Endothelial cell (in vitro differentiated cells): Measurements from ENCODE around the gene KLC3. TPM values are rescaled to one million over a fixed set of nuclear protein-coding genes. Genes with fewer than 3 reads are reported as not detected.

Experiments
- DNase-seq: peaks from one replicate; pipeline ENCODE4 v3.0.0; 2021; ENCODE audit warnings: low spot score
- H3K27ac Mint-ChIP-seq: one replicate; pipeline ENCODE4 v1.8.0; 2021; ENCODE audit warnings: mixed read lengths, inconsistent platforms; ENCODE audit not compliant: unreplicated experiment
- H3K27me3 Mint-ChIP-seq: one replicate; pipeline ENCODE4 v1.8.0; 2021; ENCODE audit warnings: mild to moderate bottlenecking, moderate library complexity, mixed read lengths, inconsistent platforms; ENCODE audit not compliant: unreplicated experiment
- H3K36me3 Mint-ChIP-seq: one replicate; pipeline ENCODE4 v1.8.0; 2021; ENCODE audit warnings: mild to moderate bottlenecking, low read depth, mixed read lengths, inconsistent platforms; ENCODE audit not compliant: unreplicated experiment
- H3K4me1 Mint-ChIP-seq: one replicate; pipeline ENCODE4 v1.8.0; 2021; ENCODE audit warnings: mild to moderate bottlenecking, mixed read lengths, inconsistent platforms; ENCODE audit not compliant: unreplicated experiment
- H3K4me3 Mint-ChIP-seq: one replicate; pipeline ENCODE4 v1.8.0; 2021; ENCODE audit warnings: mild to moderate bottlenecking, mixed read lengths, inconsistent platforms; ENCODE audit not compliant: unreplicated experiment
- H3K9me3 Mint-ChIP-seq: one replicate; pipeline ENCODE4 v1.8.0; 2021; ENCODE audit warnings: mixed read lengths, inconsistent platforms; ENCODE audit not compliant: unreplicated experiment
- CTCF ChIP-seq: fragments of 200-600 bp; sonication (generic); IDR thresholded peaks from one replicate; pipeline ENCODE4 v1.5.0; 2021; ENCODE audit warnings: antibody characterized with exemption; ENCODE audit not compliant: unreplicated experiment
- total RNA-seq: library from RNA; stranded (reverse); fragmentation: NEBNext Ultra II Directional; extraction: Animal tissue kit (Norgen Biotek cat#: 25700); gene quantifications from one replicate; pipeline ENCODE4 v1.2.1, GENCODE V29; 2021; ENCODE audit not compliant: unreplicated experiment

The KLC3 gene
- total RNA-seq, 1 donor from 2014 or later = 0.44 TPM

DNA sequence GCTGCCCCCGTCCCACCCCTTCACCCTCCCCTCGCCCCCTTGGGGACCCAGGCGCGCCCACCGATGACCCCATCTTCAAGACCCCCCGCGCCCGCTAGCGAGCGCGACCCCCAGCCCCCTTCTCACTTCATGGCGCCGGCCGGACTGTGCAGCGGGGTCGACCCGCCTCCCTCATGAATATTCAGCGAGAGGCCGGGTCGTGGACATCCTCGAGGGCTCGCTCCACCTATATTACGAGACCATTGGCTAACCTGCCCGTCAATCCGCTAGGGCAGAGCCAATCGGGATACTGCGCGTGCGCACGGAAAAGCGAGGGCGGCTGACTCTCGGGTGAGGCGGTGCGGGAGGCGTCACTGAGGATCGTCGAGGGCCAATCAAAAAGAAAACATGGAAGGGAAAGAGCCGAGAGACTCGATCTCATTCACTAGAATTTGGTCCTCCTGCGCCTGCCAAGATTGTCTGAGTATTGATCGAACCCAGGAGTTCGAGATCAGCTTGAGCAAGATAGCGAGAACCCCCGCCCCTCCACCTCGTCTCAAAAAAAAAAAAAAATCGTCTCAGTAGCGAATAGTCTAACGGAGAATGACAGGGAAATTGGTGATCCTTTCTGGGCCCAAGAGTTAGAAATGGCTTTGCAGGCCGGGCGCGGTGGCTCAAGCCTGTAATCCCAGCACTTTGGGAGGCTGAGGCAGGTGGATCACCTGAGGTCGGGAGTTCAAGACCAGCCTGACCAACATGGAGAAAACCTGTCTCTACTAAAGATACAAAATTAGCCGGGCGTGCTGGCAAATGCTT lies 30.1 kb downstream of the KLC3 start, which contains the start of gene ERCC2:
ERCC2 (minus strand) TSS at position 164 of the 795 bp plus-strand sequence; CDS start at position 131, 33 bp downstream.
- H3K9me3 Mint-ChIP-seq = no peaks in the 10 kb centered on the region
- peak within 1 kb of the TSS; percentile 94 for H3K27ac Mint-ChIP-seq
- H3K36me3 Mint-ChIP-seq = no peaks in the 10 kb centered on the region
- H3K4me3 Mint-ChIP-seq = peak within 1 kb of the TSS; percentile 91
- H3K27me3 Mint-ChIP-seq = peaks cover 3% of the 10 kb centered on the region
- no peaks in the 10 kb centered on the region for H3K4me1 Mint-ChIP-seq
- peak; percentile 100 for DNase-seq
- no peak for TF ChIP-seq CTCF

- TF ChIP-seq CTCF = no peak
- Mint-ChIP-seq H3K27me3 (no peaks in the 10 kb centered on the region), H3K4me1 (no peaks in the 10 kb centered on the region), H3K9me3 (no peaks in the 10 kb centered on the region), H3K4me3 (no peak overlapping the region), H3K27ac (no peak overlapping the region), H3K36me3 (no peaks in the 10 kb centered on the region)
- no peak for DNase-seq
Observed at GRCh38 chr19:45376045-45376724, 35.6 kb downstream of the KLC3 start.

DNA sequence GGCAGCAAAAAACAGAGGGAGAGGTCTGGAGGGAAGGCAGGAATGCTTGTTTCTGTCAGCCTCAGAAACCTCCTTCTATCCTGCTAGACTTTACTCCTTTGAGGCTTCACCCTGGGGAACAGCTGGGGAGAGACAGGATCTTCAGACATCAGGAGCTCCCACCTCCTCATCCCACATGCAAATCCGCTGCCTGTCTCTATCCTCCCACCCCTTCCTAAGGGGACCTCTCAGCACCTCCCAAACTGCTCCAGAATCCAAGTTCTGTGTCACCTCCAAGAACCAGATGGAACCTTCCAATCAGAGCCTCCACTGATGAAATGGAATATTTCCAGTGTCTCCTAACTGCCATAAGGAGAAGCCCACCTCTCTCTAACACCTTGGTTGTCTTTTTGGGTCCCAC lies 39.6 kb downstream of the KLC3 start:
- no peak overlapping the region for H3K4me3 Mint-ChIP-seq
- H3K4me1 Mint-ChIP-seq = no peaks in the 10 kb centered on the region
- H3K9me3 Mint-ChIP-seq = no peaks in the 10 kb centered on the region
- peaks cover 6% of the 10 kb centered on the region for H3K27me3 Mint-ChIP-seq
- H3K36me3 Mint-ChIP-seq = no peaks in the 10 kb centered on the region
- no peak for TF ChIP-seq CTCF
- no peak overlapping the region for H3K27ac Mint-ChIP-seq
- no peak for DNase-seq

DNA sequence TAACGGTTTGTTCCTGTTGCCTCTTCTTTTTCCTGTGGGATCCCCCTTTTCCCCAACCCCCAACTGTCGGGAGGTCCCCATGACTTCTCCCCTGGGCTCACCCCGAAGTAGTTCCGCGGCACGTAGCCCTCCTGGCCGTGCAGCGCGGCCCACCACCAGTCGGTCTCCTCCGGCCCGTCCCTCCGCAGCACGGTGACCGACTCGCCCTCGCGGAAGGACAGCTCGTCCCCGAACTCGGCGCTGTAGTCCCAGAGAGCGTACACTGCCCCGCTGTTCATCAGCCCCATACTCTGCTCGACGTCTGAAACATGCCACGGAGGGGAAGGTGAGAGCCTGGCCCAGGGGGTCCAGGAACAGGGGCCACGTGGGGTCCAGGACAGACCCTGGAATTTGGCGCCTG lies 41.9 kb downstream of the KLC3 start:
- no peak for DNase-seq
- Mint-ChIP-seq H3K36me3 (no peaks in the 10 kb centered on the region), H3K27ac (peak overlapping the region; percentile 50), H3K4me1 (no peaks in the 10 kb centered on the region), H3K27me3 (peaks cover 11% of the 10 kb centered on the region), H3K4me3 (no peak overlapping the region), H3K9me3 (no peaks in the 10 kb centered on the region)
- TF ChIP-seq CTCF = no peak
